ENCODE results near the gene CIT.
"Not testable (repeated sequence)": the region's sequence is repeated elsewhere in the genome, so short reads cannot be mapped to it uniquely, and the experiment has no call there.

The CIT gene

DNA sequence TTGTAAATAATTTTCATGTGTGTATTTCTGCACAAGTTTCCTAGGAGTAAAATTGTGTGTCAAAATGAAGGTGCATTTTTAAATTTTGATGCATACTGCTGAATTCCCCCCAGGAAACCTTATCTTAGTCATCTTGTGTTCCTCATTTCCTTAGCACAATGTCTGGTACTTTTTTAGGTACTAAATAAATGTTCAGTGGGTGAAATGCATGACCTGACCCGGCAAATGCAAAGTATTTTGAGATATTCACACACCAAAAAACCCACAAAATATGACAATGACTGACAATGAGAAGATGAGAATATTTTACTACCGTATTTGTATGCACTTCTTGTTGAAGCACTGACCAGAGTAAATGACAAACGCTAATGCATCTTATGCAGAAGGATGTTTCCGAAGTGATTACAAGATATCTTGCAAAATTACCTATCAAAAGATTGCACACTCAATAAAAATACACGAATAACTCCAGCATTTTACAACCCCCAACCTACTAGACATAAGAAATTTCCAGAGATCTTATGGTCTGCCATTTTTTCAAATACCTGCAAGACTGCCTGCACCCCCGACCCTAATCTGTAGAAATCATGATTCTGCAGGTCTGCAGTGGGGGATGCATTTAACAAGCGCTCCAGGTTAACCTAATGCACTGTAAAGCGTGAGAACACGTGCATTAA is 210.1 kb downstream of the CIT start:
- in situ Hi-C loops (cut with MboI; ENCODE audit: low pct_unique_long_range_greater_than_20kb, low sequenced_read_pairs), result no loop called here
- peak; percentile 39 for DNase-seq

DNA sequence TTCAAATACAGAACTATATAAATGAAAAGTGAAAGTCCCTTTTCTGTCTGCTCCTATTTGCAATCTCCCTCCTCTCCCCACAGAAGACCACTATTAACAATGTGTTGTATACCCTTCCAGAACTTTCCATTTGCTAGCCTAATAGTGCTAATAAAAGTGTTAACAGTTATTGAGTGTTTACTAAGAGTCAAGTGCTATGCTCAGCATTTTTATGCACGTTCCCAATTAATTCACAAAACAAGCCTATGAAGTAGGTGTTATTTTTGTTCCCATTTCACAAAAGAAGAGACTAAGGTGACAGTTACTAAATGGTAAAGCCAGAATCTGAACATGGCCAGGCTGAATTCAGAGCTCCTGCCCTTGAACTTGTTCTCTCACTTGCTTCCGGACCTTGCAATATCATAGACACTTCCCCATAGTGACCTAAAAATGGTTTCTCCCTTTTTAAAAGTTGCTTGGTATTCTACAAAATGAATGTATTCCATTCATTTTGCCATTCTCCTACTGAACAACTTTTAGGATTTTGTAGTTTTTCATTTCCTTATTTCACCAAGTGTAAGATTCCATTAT is 210.8 kb downstream of the CIT start:
- in situ Hi-C loops (cut with MboI; ENCODE audit: low pct_unique_long_range_greater_than_20kb, low sequenced_read_pairs), result no loop called here
- peak; percentile 40 for DNase-seq

DNA sequence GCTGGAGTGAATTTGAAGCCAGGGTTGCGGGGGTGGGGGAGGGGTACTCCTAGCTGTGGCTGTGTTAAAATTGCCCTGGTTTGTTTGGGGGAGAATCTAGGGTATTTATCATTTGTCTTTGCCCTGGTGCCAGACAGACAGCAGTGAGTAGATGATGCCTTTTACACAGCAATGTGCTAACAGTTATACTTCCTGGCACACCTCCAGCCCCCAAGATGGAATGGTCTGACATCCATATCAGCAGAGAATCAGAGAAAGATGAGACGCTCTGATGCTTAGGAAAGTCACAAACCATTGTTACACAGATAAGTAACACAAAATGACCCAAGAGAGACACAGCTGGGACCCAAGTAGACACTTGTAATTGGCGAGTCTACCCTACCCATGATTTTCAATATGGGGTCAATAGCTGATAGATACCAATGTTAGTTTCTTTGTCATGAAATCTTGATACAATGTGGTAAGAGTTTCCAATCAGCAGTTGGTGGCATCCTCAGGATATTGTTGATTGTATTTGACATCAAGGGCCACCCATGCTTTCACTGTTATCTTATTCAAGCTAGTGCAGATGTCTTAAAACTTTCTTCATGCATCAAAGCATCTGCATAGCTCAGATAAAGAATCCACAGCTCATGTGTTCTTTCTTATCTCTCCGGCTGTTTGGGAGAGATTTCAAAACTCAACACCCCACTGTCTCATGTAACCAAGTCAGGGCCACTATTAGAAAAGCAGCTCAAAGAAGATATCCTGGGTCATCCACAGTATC is 211.8 kb downstream of the CIT start:
- DNase-seq, result peak; percentile 32
- in situ Hi-C loops (cut with MboI; ENCODE audit: low pct_unique_long_range_greater_than_20kb, low sequenced_read_pairs), result no loop called here

DNA sequence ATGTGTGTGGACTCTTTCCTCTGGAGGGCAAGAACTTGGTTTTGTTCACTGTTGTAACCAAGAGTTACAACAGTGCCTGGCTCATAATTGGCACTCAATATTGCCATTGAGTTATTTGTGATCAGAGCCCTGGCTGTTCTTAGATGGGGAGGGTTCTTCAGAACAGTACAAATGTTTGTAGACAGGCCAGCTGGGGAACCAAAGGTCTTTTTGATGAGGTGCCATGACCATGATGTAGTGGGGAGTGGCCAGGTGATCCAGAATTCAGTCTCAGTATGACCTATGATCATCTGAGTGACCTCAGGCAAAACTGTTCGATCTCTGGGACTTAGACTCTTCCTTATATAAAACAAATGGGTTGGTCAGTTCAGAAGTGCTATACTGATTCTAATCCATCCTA is 212.5 kb downstream of the CIT start:
- in situ Hi-C loops (cut with MboI; ENCODE audit: low pct_unique_long_range_greater_than_20kb, low sequenced_read_pairs), result no loop called here
- no peak for DNase-seq

DNA sequence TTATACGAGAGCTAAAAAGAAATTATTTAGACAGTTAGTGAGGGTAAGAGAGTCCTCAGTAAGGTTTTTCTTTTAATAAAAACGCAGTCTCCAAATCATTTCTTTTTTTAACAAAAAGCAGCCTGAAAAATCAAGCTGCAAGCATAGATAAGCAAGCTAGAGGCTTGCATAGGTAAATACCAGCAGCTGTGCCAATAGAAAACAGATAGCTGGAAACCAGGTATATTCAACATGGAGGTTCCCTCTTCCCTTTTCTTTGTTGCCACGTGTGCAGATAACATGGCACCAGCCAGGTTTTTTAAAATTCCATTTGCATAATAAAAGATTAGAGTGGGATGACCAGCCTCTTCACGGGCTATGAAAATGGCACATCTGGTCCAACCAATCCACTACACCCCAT is 215.2 kb downstream of the CIT start:
- in situ Hi-C loops (cut with MboI; ENCODE audit: low pct_unique_long_range_greater_than_20kb, low sequenced_read_pairs), result no loop called here
- DNase-seq, result no peak

DNA sequence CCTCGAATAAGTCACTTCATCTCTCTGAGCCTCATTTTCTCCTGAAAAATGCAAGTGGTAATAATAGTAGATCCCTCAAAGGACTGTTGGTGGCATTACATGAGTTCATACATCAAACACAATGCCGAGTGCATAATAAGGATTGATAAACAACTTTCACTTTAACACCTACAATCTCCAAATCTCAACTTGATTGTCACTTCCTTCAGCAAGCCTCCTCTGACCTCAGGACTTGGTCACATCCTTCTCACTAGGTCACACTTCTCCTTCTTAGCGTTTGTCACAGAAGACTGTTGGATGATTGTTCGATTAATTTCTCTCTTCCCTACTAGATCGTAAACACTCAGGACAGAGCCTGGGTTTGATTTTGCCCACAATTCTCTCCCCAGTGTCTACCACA is 217.0 kb downstream of the CIT start:
- no peak for DNase-seq
- in situ Hi-C loops (cut with MboI; ENCODE audit: low pct_unique_long_range_greater_than_20kb, low sequenced_read_pairs), result no loop called here

DNA sequence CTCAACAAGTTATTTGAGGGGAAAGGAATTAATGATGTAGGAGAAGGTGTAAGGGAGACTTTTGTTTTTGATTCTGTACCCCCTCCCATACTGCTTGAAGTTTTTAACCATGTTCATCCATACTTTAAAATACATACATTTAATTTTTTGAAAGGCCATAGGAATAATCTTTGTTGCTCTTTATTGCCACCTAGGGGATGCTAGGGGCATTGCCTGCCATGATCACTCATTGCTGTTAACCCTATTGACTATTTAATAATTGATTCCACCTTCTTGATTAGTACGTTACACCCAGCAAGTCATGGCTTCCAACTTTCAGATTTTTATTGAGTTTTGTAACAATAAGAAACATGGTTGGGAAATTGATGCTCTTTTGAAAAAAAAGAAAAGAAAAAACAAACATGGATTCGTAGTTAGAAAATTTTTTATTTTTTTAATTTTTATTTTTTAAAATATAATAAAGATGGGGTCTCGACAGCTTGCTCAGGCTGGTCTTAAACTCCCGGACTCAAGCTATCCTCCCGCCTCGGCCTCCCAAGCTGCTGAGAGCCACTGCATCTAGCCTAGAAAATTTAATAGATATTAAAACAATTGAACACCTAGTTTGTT is 217.7 kb downstream of the CIT start:
- peak; percentile 70 for DNase-seq
- in situ Hi-C loops (cut with MboI; ENCODE audit: low pct_unique_long_range_greater_than_20kb, low sequenced_read_pairs), result no loop called here

DNA sequence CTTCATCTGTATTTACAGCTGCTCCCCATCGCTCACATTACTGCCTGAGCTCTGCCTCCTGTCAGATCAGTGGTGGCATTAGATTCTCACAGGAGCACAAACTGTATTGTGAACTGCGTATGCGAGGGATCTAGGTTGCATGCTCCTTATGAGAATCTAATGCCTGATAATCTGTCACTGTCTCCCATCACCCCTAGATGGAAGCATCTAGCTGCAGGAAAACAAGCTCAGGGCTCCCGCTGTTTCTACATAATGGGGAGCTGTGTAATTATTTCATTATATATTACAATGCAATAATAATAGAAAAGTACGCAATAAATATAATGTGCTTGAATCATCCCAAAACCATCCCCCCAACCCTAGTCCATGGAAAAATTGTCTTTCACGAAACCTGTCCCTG is 219.0 kb downstream of the CIT start:
- in situ Hi-C loops (cut with MboI; ENCODE audit: low pct_unique_long_range_greater_than_20kb, low sequenced_read_pairs), result not testable (repeated sequence)

DNA sequence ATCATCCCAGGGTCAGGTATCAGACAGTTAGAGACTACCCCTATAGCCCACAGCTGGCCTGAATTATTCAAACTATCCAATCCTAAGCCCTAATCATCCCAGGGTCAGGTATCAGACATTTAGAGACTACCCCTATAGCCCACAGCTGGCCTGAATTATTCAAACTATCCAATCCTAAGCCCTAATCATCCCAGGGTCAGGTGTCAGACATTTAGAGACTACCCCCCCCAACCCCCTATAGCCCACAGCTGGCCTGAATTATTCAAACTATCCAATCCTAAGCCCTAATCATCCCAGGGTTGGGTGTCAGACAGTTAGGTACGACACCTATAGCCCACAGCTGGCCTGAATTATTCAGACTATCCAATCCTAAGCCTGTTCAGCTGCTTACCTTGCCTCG is 220.1 kb downstream of the CIT start:
- DNase-seq; in situ Hi-C loops (cut with MboI; ENCODE audit: low pct_unique_long_range_greater_than_20kb, low sequenced_read_pairs): not testable (repeated sequence)

More for the DNA sequence above, 219.0 kb downstream of the CIT start:
- DNase-seq, result not testable (repeated sequence)

DNA sequence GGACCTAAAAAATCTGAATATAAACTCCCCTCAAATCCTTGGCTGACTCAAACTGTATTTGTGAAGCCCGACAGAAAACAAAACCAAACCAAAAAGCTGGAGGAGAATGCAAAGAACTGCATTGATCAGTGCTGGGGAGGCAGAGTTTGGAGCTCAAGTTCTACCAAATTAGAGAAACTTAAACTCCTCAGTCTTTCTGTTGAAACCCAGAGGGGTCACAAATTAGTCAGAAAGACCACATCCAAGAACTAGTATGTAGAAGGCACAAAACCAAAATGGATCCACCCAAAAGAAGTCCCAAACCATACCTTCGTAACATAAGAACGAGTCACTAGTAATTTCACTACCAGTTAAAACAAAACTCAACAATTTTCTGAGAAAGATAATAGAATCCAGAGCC is 224.5 kb downstream of the CIT start:
- in situ Hi-C loops (cut with MboI; ENCODE audit: low pct_unique_long_range_greater_than_20kb, low sequenced_read_pairs), result no loop called here
- no peak for DNase-seq

DNA sequence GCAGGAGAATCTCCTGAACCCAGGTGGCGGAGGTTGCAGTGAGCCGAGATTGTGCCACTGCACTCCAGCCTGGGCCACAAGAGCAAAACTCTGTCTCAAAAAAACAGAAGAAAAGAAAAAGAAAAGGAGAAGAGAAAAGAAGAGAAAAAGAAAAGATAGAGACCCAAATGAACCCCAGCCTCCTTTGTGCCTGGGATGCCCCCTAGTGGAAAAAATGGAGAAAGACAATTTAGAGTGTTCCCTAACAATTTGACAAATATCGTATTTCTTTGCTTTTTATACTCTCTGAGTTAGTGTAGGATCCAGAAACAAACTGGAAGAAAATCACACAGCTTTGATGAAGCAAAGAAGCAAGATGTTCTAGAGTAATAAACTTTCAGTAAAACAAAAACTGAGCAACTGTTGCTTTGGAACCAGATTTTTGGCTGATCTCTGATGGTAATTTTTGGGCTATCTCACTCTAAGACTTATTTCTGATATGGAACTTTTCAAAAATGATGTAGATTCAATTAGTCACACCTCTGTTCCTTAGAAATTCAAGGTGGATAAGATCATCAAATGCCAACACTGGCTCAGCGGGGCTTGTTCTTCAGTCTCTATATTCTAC is 227.8 kb downstream of the CIT start:
- in situ Hi-C loops (cut with MboI; ENCODE audit: low pct_unique_long_range_greater_than_20kb, low sequenced_read_pairs), result no loop called here
- DNase-seq, result peak; percentile 15

DNA sequence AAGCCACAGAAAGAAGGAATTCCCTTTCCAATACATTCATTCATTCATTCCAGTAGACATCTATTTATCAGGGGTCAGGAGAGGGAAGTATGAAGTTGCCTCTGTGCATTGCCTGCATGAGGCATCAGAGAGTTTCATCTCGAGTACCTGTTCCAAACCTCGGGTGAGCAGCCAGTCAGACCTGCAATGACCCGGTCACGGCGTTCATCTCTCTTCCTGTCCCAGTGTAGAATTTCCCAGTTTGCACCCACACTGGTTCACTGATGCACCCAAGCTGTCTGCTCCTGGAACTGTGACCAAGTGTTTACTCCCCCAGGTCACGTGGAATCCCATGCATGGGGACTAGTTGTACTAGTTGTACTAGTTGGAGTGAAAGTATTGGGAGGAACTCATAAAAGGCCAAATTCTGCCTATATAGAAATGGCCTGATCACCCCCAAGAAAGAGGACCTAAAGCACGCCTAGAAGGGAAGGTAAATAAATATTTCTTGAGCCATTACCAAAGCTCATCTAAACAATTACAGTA is 231.5 kb downstream of the CIT start:
- no peak for DNase-seq
- in situ Hi-C loops (cut with MboI; ENCODE audit: low pct_unique_long_range_greater_than_20kb, low sequenced_read_pairs), result no loop called here

DNA sequence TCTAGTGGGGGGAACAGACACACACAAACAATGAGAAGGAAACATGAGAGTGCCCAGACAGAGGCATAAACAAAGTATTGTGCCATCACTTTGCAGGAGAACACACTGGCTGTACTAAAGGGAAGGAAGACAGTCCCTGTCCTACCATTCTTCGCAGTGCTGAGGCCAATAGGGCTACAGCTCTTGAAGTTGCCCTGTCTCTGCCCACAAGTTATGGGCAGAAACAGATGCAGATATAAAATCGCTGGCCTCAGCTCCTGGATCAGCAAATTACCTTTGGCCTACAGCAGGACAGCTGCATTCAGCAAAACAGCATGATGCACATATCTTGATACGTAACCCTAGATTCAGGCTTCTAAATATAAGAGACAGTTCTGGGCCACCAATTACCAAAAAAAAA is 232.2 kb downstream of the CIT start:
- in situ Hi-C loops (cut with MboI; ENCODE audit: low pct_unique_long_range_greater_than_20kb, low sequenced_read_pairs), result no loop called here
- no peak for DNase-seq

DNA sequence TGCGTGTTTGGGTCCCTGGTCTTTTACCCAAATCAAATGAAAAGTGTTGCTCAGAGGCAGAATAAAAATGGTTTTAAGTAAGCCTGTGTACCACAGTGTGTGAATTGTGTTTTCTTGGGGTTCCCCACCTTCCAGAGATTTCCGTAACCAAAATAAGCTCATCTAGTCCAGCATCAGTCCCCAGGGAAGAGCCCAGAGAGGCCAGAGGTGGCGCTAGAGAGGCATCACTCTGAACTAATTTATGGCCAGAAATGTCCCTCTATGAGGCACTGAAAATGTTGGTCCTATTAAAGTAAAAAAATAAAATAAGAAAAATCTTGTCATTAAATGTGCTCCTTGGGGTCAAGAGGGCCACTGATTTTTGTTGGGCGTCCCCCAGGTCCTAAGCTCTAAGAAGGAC is 234.1 kb downstream of the CIT start:
- no peak for DNase-seq
- in situ Hi-C loops (cut with MboI; ENCODE audit: low pct_unique_long_range_greater_than_20kb, low sequenced_read_pairs), result no loop called here
